GM21390 (cell line): ENCODE measurements around the gene PCDHB10.
"Not testable (repeated sequence)": the region's sequence is repeated elsewhere in the genome, so short reads cannot be mapped to it uniquely, and the experiment has no call there.

Experiments
- ATAC-seq: cut with Tn5 transposase; IDR thresholded peaks from one replicate; pipeline ENCODE4 v1.9.1; 2021; ENCODE audit not compliant: unreplicated experiment

Gene PCDHB10

DNA sequence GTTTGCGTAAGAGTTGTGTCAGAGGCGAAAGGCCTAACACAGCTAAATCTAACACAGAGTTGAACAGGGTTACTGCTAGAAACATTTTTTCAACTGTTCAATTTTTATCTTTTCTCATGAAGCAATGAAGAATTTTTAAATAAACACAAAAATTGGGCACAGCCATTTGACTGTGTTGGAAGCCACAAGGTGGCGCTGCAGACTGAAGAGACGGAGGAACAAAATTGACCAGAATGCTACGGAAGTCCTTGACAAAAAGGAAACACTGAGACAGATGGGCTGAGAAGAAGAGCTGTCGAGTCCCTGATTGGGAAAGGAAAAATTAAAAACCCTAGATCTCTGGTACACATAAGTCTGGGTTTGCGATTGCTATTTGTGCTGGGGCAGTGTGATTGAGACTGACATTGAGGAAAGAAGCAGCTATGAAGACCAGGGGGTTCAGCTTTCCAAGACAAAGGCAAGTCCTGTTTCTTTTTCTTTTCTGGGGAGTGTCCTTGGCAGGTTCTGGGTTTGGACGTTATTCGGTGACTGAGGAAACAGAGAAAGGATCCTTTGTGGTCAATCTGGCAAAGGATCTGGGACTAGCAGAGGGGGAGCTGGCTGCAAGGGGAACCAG, 5.1 kb upstream of the PCDHB10 start, which contains the start of gene PCDHB9:
Gene PCDHB9 (plus strand): TSS at position 265 of the 616 bp plus-strand sequence. CDS start 158 bp downstream, at position 423.
- no peak for ATAC-seq

DNA sequence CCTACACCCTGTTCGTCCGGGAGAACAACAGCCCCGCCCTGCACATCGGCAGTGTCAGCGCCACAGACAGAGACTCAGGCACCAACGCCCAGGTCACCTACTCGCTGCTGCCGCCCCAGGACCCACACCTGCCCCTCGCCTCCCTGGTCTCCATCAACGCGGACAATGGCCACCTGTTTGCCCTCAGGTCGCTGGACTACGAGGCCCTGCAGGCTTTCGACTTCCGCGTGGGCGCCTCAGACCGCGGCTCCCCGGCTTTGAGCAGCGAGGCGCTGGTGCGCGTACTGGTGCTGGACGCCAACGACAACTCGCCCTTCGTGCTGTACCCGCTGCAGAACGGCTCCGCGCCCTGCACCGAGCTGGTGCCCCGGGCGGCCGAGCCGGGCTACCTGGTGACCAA, 3.5 kb upstream of the PCDHB10 start:
- ATAC-seq, result not testable (repeated sequence)

DNA sequence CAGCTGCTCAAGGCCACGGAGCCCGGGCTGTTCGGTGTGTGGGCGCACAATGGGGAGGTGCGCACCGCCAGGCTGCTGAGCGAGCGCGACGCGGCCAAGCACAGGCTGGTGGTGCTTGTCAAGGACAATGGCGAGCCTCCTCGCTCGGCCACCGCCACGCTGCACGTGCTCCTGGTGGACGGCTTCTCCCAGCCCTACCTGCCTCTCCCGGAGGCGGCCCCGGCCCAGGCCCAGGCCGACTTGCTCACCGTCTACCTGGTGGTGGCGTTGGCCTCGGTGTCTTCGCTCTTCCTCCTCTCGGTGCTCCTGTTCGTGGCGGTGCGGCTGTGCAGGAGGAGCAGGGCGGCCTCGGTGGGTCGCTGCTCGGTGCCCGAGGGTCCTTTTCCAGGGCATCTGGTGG, 3.0 kb upstream of the PCDHB10 start:
- ATAC-seq, result not testable (repeated sequence)

DNA sequence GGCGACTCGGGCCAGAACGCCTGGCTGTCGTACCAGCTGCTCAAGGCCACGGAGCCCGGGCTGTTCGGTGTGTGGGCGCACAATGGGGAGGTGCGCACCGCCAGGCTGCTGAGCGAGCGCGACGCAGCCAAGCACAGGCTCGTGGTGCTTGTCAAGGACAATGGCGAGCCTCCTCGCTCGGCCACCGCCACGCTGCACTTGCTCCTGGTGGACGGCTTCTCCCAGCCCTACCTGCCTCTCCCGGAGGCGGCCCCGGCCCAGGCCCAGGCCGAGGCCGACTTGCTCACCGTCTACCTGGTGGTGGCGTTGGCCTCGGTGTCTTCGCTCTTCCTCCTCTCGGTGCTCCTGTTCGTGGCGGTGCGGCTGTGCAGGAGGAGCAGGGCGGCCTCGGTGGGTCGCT, 2.2 kb downstream of the PCDHB10 start:
- not testable (repeated sequence) for ATAC-seq

DNA sequence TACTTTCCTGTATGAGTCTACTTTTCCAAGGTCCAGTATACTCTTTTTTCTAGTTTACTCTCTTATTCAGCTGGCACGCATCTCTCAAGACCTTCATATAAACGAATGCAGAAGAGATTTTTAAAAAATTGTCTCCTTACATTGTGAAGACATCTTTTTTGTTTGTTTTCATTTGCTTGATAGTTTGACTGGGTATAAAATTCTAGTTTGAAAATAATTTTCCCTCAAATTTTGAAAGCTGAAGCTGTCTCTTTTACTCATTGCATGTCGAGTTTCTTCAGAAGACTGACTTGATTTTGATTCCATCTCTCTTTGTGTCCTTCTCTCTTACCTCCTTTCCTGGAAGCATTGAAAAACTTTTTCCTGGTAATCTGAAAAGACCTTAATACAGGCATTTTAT, 4.2 kb downstream of the PCDHB10 start:
- ATAC-seq, result no peak

DNA sequence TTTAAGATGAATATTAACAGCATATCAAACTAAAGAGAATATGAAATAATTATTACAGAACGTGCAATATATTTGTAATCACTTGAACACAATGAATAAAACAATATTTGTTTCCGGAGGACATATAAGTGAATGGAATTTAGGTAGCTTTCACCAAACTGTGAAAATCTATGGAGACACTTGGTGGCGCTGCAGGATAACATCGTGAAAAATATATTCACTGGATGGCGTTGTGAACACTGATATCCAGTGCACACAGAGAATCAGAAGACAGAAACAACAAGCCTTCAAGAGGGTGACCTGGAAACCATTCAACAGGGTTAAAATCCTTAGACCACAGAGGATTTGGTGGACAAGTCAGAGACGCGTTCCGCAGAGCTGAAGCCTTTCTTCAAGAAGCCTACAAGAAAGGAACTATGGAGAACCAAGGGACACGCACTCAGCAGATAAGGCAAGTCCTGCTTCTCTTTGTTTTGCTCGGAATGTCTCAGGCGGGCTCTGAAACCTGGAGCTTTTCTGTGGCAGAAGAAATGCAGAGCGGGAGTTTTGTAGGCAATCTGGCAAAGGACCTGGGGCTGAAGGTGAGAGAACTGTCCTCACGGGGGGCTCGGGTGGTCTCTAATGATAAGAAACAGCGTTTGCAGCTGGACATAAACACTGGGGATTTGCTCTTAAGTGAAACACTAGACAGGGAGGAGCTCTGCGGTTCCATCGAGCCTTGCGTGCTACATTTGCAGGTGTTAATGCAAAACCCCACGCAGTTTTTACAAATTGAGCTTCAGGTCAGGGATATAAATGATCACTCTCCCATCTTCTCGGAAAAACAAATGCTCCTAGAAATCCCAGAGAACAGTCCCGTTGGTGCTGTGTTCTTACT, 7.4 kb downstream of the PCDHB10 start, which contains the start of gene PCDHB11:
Gene PCDHB11 (plus strand): TSS at position 269 of the 877 bp plus-strand sequence. CDS start 148 bp downstream, at position 417.
- ATAC-seq, result no peak

DNA sequence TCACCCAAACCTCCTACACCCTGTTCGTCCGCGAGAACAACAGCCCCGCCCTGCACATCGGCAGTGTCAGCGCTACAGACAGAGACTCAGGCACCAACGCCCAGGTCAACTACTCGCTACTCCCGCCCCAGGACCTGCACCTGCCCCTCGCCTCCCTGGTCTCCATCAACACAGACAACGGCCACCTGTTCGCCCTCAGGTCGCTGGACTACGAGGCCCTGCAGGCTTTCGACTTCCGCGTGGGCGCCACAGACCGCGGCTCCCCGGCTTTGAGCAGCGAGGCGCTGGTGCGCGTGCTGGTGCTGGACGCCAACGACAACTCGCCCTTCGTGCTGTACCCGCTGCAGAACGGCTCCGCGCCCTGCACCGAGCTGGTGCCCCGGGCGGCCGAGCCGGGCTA, 9.0 kb downstream of the PCDHB10 start:
- not testable (repeated sequence) for ATAC-seq

DNA sequence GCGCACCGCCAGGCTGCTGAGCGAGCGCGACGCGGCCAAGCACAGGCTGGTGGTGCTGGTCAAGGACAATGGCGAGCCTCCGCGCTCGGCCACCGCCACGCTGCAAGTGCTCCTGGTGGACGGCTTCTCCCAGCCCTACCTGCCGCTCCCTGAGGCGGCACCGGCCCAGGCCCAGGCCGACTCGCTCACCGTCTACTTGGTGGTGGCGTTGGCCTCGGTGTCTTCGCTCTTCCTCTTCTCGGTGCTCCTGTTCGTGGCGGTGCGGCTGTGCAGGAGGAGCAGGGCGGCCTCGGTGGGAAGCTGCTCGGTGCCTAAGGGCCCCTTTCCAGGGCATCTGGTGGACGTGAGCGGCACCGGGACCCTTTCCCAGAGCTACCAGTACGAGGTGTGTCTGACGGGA, 9.5 kb downstream of the PCDHB10 start:
- not testable (repeated sequence) for ATAC-seq

DNA sequence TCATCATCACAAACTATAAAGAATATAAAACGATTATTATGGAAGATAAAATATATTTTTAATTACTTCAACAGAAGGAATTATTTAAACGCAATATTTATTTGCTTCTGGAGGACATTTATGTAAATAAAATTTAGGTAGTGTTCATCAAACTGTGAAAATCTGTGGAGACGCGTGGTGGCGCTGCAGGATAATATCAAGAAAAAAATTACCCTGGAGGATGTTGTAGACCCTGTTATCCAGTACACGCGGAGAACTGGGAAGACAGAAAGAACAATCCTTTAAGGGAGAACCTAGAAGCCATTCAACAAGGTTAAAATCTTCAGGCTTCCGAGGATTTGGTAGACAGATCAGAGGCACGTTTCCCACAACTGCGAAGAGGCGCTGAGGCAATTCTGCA, 16.3 kb downstream of the PCDHB10 start, which contains the start of gene PCDHB12:
Gene PCDHB12 (plus strand): TSS at position 242 of the 400 bp plus-strand sequence. CDS start 189 bp downstream, outside the sequence.
- ATAC-seq, result no peak

DNA sequence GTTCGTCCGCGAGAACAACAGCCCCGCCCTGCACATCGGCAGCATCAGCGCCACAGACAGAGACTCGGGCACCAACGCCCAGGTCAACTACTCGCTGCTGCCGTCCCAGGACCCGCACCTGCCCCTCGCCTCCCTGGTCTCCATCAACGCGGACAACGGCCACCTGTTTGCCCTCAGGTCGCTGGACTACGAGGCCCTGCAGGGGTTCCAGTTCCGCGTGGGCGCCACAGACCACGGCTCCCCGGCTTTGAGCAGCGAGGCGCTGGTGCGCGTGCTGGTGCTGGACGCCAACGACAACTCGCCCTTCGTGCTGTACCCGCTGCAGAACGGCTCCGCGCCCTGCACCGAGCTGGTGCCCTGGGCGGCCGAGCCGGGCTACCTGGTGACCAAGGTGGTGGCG, 18.1 kb downstream of the PCDHB10 start:
- not testable (repeated sequence) for ATAC-seq

DNA sequence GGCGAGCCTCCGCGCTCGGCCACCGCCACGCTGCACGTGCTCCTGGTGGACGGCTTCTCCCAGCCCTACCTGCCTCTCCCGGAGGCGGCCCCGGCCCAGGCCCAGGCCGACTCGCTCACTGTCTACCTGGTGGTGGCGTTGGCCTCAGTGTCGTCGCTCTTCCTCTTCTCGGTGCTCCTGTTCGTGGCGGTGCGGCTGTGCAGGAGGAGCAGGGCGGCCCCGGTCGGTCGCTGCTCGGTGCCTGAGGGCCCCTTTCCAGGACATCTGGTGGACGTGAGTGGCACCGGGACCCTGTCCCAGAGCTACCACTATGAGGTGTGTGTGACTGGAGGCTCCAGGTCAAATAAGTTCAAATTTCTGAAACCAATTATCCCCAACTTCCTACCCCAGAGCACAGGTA, 18.7 kb downstream of the PCDHB10 start:
- ATAC-seq, result not testable (repeated sequence)

DNA sequence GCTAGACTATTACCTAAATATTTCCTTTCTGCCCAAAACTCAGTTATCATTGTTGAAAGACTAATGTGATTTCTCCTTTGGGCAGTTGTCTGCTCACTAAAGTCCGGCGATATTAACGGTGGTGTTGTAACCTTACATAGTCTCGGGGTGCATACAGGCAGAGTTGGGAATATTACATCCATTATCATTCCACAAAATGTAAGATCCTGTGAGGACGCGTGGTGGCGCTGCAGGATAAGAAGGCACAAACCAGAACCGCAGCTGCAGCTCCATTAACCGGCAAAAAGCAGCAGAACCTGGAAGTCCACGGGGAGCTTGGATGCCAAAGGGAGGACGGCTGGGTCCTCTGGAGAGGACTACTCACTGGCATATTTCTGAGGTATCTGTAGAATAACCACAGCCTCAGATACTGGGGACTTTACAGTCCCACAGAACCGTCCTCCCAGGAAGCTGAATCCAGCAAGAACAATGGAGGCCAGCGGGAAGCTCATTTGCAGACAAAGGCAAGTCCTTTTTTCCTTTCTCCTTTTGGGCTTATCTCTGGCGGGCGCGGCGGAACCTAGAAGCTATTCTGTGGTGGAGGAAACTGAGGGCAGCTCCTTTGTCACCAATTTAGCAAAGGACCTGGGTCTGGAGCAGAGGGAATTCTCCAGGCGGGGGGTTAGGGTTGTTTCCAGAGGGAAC, 21.6 kb downstream of the PCDHB10 start, which contains the start of gene PCDHB13:
Gene PCDHB13 (plus strand): TSS at position 264 of the 684 bp plus-strand sequence. CDS start 205 bp downstream, at position 469.
- not testable (repeated sequence) for ATAC-seq

DNA sequence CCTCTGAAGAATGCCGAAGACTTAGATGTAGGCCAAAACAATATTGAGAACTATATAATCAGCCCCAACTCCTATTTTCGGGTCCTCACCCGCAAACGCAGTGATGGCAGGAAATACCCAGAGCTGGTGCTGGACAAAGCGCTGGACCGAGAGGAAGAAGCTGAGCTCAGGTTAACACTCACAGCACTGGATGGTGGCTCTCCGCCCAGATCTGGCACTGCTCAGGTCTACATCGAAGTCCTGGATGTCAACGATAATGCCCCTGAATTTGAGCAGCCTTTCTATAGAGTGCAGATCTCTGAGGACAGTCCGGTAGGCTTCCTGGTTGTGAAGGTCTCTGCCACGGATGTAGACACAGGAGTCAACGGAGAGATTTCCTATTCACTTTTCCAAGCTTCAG, 22.4 kb downstream of the PCDHB10 start:
- ATAC-seq, result not testable (repeated sequence)

DNA sequence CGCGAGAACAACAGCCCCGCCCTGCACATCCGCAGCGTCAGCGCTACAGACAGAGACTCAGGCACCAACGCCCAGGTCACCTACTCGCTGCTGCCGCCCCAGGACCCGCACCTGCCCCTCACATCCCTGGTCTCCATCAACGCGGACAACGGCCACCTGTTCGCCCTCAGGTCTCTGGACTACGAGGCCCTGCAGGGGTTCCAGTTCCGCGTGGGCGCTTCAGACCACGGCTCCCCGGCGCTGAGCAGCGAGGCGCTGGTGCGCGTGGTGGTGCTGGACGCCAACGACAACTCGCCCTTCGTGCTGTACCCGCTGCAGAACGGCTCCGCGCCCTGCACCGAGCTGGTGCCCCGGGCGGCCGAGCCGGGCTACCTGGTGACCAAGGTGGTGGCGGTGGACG, 23.4 kb downstream of the PCDHB10 start:
- ATAC-seq, result not testable (repeated sequence)

DNA sequence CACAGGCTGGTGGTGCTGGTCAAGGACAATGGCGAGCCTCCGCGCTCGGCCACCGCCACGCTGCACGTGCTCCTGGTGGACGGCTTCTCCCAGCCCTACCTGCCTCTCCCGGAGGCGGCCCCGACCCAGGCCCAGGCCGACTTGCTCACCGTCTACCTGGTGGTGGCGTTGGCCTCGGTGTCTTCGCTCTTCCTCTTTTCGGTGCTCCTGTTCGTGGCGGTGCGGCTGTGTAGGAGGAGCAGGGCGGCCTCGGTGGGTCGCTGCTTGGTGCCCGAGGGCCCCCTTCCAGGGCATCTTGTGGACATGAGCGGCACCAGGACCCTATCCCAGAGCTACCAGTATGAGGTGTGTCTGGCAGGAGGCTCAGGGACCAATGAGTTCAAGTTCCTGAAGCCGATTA, 23.9 kb downstream of the PCDHB10 start:
- not testable (repeated sequence) for ATAC-seq

DNA sequence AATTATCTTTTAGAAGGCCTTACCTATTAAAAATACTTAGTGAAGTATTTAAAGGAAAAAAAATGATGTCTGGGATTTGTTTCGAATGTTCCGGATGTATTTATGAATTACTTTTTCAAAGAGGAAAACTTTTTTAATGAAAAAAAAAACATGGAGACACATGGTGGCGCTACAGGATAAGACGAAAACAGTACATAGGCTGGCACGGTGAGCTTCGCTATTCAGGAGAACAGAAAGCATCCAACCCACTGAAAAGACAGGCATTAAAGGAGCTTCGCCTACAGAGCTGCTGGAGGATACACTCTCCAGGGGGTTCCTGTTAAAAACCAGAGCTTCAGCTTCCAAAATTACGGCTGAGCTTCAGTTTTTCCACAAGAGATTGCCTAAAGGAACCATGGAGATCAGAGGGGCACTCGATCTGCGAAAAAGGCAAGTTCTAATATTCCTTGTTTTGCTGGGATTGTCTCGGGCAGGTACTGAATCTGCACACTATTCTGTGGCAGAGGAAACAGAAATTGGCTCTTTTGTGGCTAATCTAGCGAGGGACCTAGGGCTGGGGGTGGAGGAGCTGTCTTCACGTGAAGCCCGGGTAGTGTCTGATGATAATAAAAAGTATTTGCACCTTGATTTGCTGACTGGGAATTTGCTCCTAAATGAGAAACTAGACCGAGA, 31.1 kb downstream of the PCDHB10 start, which contains the start of gene PCDHB14:
Gene PCDHB14 (plus strand): TSS at position 232 of the 672 bp plus-strand sequence. CDS start 163 bp downstream, at position 395.
- ATAC-seq, result no peak

DNA sequence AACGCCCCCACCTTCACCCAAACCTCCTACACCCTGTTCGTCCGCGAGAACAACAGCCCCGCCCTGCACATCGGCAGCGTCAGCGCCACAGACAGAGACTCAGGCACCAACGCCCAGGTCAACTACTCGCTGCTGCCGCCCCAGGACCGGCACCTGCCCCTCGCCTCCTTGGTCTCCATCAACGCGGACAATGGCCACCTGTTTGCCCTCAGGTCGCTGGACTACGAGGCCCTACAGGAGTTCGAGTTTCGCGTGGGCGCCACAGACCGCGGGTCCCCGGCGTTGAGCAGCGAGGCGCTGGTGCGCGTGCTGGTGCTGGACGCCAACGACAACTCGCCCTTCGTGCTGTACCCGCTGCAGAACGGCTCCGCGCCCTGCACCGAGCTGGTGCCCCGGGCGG, 32.7 kb downstream of the PCDHB10 start:
- not testable (repeated sequence) for ATAC-seq

DNA sequence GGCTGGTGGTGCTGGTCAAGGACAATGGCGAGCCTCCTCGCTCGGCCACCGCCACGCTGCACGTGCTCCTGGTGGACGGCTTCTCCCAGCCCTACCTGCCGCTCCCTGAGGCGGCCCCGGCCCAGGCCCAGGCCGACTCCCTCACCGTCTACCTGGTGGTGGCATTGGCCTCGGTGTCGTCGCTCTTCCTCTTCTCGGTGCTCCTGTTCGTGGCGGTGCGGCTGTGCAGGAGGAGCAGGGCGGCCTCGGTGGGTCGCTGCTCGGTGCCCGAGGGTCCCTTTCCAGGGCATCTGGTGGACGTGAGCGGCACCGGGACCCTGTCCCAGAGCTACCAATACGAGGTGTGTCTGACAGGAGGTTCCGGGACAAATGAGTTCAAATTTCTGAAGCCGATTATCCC, 33.3 kb downstream of the PCDHB10 start:
- ATAC-seq, result not testable (repeated sequence)

DNA sequence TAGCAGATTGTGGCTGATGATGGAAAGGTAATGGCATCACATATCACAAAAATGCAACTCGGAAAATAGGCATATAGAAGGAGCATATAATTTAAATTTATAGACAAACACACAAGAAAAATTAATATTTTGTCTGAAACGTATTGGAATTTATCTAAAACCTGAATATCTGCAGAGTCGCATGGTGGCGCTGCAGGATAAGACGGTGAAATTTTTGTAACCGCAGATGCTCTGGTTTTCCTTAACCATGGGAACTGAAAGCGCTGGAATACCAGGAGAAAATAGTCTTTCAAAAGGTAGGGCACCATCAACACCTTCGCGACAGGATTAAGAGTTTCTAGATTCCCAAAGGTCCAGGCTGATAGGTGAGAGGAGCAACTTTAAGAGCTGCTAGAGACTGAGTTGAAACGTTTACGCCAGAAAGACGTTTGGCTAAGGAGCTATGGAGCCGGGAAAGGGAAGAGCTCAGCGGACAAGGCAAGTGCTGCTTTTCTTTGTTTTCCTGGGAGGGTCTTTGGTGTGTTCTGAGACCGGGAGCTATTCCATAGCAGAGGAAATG, 42.0 kb downstream of the PCDHB10 start:
- ATAC-seq, result no peak

DNA sequence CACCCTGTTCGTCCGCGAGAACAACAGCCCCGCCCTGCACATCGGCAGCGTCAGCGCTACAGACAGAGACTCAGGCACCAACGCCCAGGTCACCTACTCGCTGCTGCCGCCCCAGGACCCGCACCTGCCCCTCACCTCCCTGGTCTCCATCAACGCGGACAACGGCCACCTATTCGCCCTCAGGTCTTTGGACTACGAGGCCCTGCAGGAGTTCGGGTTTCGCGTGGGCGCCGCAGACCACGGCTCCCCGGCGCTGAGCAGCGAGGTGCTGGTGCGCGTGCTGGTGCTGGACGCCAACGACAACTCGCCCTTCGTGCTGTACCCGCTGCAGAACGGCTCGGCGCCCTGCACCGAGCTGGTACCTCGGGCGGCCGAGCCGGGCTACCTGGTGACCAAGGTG, 43.8 kb downstream of the PCDHB10 start:
- ATAC-seq, result not testable (repeated sequence)
